Epithelial cell of alveolus of lung (primary cell): ENCODE measurements around the gene GNAS. TPM values are rescaled to one million over a fixed set of nuclear protein-coding genes. Genes with fewer than 3 reads are reported as not detected.

Experiments used
- total RNA-seq: library from RNA; depleted of rRNA; stranded (reverse); fragments of >200 nt; gene quantifications from 2 replicates; pipeline ENCODE4 v1.2.1, GENCODE V29; 2015

GNAS gene
- total RNA-seq, result 662 and 697 TPM in 2 replicates

DNA sequence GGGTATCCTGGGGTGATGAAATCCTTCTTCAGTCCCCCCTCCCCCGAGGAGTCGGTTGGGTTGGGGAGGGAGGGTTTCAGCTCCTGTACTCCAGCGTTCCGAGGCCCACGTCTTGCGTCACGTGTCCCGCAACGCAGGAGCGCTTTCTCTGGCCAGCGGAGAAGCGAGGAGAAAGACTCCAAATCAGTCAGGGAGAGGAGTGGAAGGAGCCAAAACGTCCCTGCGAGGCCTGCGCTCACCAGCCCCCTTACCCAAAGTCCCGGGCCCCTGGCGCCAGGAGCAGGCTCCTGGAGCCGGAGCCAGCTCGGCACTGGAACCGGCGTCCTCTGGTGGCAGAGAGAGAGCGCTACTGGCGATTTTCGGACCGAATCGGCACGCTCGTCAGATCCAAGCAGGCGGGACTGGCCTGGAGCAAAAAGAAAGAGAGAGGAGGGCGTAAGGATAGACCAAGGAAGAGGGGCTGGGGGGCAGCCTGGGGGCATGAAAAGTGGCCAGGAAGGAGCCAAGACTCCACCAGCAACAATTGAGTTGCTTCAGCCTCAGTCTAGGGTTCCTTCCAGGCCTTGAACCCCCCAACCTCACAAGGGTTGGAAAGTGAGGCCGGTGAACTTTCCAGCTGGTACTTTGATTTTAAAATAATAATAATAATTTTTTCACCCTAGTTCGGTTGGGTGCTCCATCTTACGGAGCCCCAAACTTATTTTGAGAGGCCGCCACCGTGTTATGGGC, at the start of gene GNAS:
TSS of gene GNAS (plus strand) at position 174 of the 729 bp plus-strand sequence.

DNA sequence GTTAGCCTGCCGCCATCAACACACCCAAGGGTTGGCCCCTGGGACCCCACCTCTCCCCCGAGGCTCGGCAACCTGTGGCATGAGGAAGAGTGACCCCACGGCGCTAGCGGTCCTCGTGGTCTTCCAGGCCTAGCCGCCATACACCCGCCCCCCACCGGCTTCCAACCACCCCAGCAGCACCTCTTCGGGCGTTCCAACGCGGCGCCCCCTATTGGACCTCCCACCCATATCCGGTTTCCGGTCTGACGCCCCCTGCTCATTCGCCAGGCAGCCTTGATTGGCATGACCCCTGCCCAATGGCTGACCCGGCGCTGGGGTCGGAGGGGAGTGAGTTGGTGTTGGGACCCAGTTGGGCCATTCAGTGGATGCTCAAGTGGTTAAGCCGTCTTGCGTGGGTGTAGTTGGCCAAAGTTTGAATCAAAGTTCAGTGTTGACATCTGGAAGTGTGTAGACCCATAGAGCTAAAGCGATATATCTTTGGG, 1.8 kb upstream of the GNAS start, which contains the start of gene GNAS-AS1:
TSS of gene GNAS-AS1 (minus strand) at position 210 of the 482 bp plus-strand sequence.

Other genes with a start within 250 kb of the GNAS start
- gene STX16, start 201.4 kb upstream of the GNAS start, total RNA-seq, result 15.6 and 57.4 TPM in 2 replicates
- 13.3 and 14.2 TPM in 2 replicates for gene NPEPL1, start 159.9 kb upstream of the GNAS start, total RNA-seq
- 0.39 and 0.72 TPM in 2 replicates for gene GNAS-AS1, start 1.8 kb upstream of the GNAS start, total RNA-seq
- 42.2 and 52.0 TPM in 2 replicates for gene NELFCD, start 128.5 kb downstream of the GNAS start, total RNA-seq
- gene CTSZ, start 154.5 kb downstream of the GNAS start, total RNA-seq, result 129 and 142 TPM in 2 replicates
- not detected in 2 replicates for gene TUBB1, start 166.7 kb downstream of the GNAS start, total RNA-seq
- 14.8 and 31.4 TPM in 2 replicates for gene ATP5F1E, start 179.6 kb downstream of the GNAS start, total RNA-seq
- gene PRELID3B, start 190.1 kb downstream of the GNAS start, total RNA-seq, result 29.8 and 40.1 TPM in 2 replicates